Hematopoietic multipotent progenitor cell (in vitro differentiated cells): Measurements from ENCODE around the gene LHFPL3. TPM values are rescaled to one million over a fixed set of nuclear protein-coding genes. Genes with fewer than 3 reads are reported as not detected.
"Not testable (repeated sequence)": the region's sequence is repeated elsewhere in the genome, so short reads cannot be mapped to it uniquely, and the experiment has no call there.

Experiments used
- DNase-seq, 3 donors: peaks; one replicate each; pipeline ENCODE4 v3.0.0-alpha.2; 2011 to 2015; ENCODE audit warnings: low read depth in 2 of 3, low spot score in 2 of 3
- total RNA-seq: library from RNA; depleted of rRNA; stranded (reverse); fragments of >200 nt; gene quantifications from one replicate; pipeline ENCODE4 v1.2.3, GENCODE V29; 2012

Gene LHFPL3
- total RNA-seq, 1 donor = not detected

- DNase-seq = no peak
Observed at GRCh38 chr7:104661575-104661974, 333.2 kb downstream of the LHFPL3 start.

GRCh38 chr7:104664648-104665047 lies 336.2 kb downstream of the LHFPL3 start:
- no peak for DNase-seq

- no peak for DNase-seq
Observed at GRCh38 chr7:104677587-104677986, 349.2 kb downstream of the LHFPL3 start.

GRCh38 chr7:104679085-104679484 lies 350.7 kb downstream of the LHFPL3 start:
- DNase-seq = no peak

- no peak for DNase-seq
Observed at GRCh38 chr7:104686286-104686685, 357.9 kb downstream of the LHFPL3 start.

- no peak for DNase-seq
Observed at GRCh38 chr7:104694710-104695109, 366.3 kb downstream of the LHFPL3 start.

GRCh38 chr7:104695563-104695962 lies 367.2 kb downstream of the LHFPL3 start:
- DNase-seq = no peak

- DNase-seq = no peak
Observed at GRCh38 chr7:104700336-104700735, 371.9 kb downstream of the LHFPL3 start.

- DNase-seq = not testable (repeated sequence)
Observed at GRCh38 chr7:104721027-104721426, 392.6 kb downstream of the LHFPL3 start.

- DNase-seq = no peak
Observed at GRCh38 chr7:104723001-104723400, 394.6 kb downstream of the LHFPL3 start.

- no peak for DNase-seq
Observed at GRCh38 chr7:104758504-104758903, 430.1 kb downstream of the LHFPL3 start.

GRCh38 chr7:104761892-104762291 lies 433.5 kb downstream of the LHFPL3 start:
- no peak for DNase-seq

GRCh38 chr7:104767113-104767512 lies 438.7 kb downstream of the LHFPL3 start:
- DNase-seq = no peak

GRCh38 chr7:104767826-104768536 lies 439.6 kb downstream of the LHFPL3 start:
- DNase-seq = peak in 1 of 3 donors; percentile 2

- DNase-seq = no peak
Observed at GRCh38 chr7:104772405-104773345, 444.3 kb downstream of the LHFPL3 start.

- no peak for DNase-seq
Observed at GRCh38 chr7:104773796-104774195, 445.4 kb downstream of the LHFPL3 start.

GRCh38 chr7:104775531-104775930 lies 447.1 kb downstream of the LHFPL3 start:
- no peak for DNase-seq

- no peak for DNase-seq
Observed at GRCh38 chr7:104777301-104777800, 448.9 kb downstream of the LHFPL3 start.

GRCh38 chr7:104779888-104780287 lies 451.5 kb downstream of the LHFPL3 start:
- no peak for DNase-seq

GRCh38 chr7:104784686-104785085 lies 456.3 kb downstream of the LHFPL3 start:
- DNase-seq = no peak

GRCh38 chr7:104789780-104790179 lies 461.4 kb downstream of the LHFPL3 start:
- DNase-seq = no peak

GRCh38 chr7:104790440-104790839 lies 462.0 kb downstream of the LHFPL3 start:
- no peak for DNase-seq
